Peyer's patch (tissue), 4 donors: Measurements from ENCODE around the gene SH3BP5L. TPM values are rescaled to one million over a fixed set of nuclear protein-coding genes. Genes with fewer than 3 reads are reported as not detected.
A peak's percentile ranks its signal among the peaks of the same experiment; 100 is the strongest.
"Not testable (repeated sequence)": the region's sequence is repeated elsewhere in the genome, so short reads cannot be mapped to it uniquely, and the experiment has no call there.

ENCODE experiments used
- DNase-seq, 3 donors: peaks; one replicate each; pipeline ENCODE4 v3.0.0-alpha.2; 2017 to 2019
- H3K27ac ChIP-seq, 4 donors: fragments of 200-600 bp; sonication (generic); one replicate each; pipeline ENCODE4 v1.5.1; 2016 to 2019
- H3K27me3 ChIP-seq, 2 donors: fragments of 200-600 bp; sonication (generic); one replicate each; pipeline ENCODE4 v1.5.1; 2019
- H3K36me3 ChIP-seq, 3 donors: fragments of 200-600 bp; sonication (generic); one replicate each; pipeline ENCODE4 v1.5.1; 2016 to 2019
- H3K4me1 ChIP-seq, 4 donors: fragments of 200-600 bp; sonication (generic); one replicate each; pipeline ENCODE4 v1.5.1; 2016 to 2019
- H3K4me3 ChIP-seq, 4 donors: fragments of 200-600 bp; sonication (generic); 1 replicate in 3 of 4; 2 replicates in 1 of 4; pipeline ENCODE4 v1.5.1; 2016 to 2019; ENCODE audit warnings: mild to moderate bottlenecking in 1 of 4
- H3K9me3 ChIP-seq, 4 donors: fragments of 200-600 bp; sonication (generic); one replicate each; pipeline ENCODE4 v1.5.1; 2016 to 2019; ENCODE audit warnings: mild to moderate bottlenecking in 1 of 4
- CTCF ChIP-seq, 6 experiments: fragments of 450-650 bp in 4 of 6; fragments of 200-600 bp in 2 of 6; sonication (generic) in 1 of 6; IDR thresholded peaks; one replicate each; pipeline ENCODE4 v1.5.1; 2017 to 2019; ENCODE audit warnings: antibody characterized with exemption in 6 of 6, mild to moderate bottlenecking in 3 of 6, moderate library complexity in 1 of 6
- POLR2A ChIP-seq, 2 donors: fragments of 450-650 bp; IDR thresholded peaks; one replicate each; pipeline ENCODE4 v1.5.1; 2017; ENCODE audit warnings: antibody characterized with exemption in 2 of 2, mild to moderate bottlenecking in 2 of 2, moderate library complexity in 2 of 2
- total RNA-seq, 4 donors: library from RNA; depleted of rRNA; stranded (reverse); fragments of >200 nt; gene quantifications; one replicate each; pipeline ENCODE4 v1.1.0, GENCODE V29; 2016

SH3BP5L gene
- total RNA-seq, 4 donors from 2014 or later = 19.0 to 60.6 (median 51.5) TPM

DNA sequence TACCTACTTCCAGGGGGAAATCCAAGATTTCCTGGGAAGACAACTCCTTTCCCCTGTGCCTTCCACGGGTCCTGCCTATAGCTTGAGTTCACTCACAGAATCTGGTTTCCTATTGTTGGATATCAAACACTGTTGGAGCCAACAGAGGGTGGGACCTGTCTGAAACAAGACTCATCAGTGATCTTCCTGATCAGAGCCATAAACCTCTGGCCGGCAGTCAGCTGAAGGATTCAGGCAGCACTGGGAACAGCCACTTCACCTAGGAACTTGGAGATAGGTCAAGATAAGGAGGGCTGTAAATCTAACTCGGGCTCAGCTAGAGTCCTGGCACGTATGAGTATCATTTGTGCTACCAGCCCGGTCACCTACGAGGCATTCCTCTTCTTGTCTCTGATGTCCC is 23.3 kb downstream of the SH3BP5L start:
- TF ChIP-seq CTCF (IDR thresholded peaks at IDR 0.05) (peak in 2 of 6 experiments; percentile 12 to 19), POLR2A (IDR thresholded peaks at IDR 0.05) (peak; percentile 24 to 59)
- H3K36me3 ChIP-seq = no peaks in the 10 kb centered on the region
- peak in 2 of 3 donors; percentile 78 to 89 for DNase-seq
- H3K4me1 ChIP-seq = peaks cover 12 to 30% (median 20%) of the 10 kb centered on the region in 4 donors
- H3K27ac ChIP-seq = peak overlapping the region in 2 of 4 donors; percentile 56 to 88
- H3K9me3 ChIP-seq = no peaks in the 10 kb centered on the region
- H3K27me3 ChIP-seq = no peaks in the 10 kb centered on the region
- no peak overlapping the region for H3K4me3 ChIP-seq

DNA sequence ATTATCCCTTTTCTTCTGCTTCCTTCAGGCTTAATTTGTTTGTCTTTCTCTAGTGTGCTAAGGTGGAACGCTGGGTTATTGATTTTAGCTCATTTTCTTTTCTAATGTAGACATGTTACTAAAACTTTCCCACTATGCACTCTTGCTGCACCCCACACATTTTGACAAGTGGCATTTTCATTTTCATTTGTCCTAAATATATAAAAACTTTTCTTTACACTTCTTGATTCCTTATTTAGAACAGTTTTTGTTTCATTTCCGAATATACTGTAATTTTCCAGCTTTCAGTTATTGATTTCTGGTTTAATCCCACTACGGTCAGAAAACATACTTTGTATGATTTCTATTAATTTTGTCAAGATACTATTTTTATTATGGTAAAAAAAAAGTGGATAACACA is 25.3 kb downstream of the SH3BP5L start:
- no peaks in the 10 kb centered on the region for H3K27me3 ChIP-seq
- no peaks in the 10 kb centered on the region for H3K9me3 ChIP-seq
- no peak overlapping the region for H3K4me3 ChIP-seq
- H3K36me3 ChIP-seq = no peaks in the 10 kb centered on the region
- DNase-seq = no peak
- peaks cover 6 to 14% (median 7%) of the 10 kb centered on the region in 4 donors for H3K4me1 ChIP-seq
- TF ChIP-seq POLR2A (IDR thresholded peaks at IDR 0.05) (no peak), CTCF (IDR thresholded peaks at IDR 0.05) (no peak)
- no peak overlapping the region for H3K27ac ChIP-seq

DNA sequence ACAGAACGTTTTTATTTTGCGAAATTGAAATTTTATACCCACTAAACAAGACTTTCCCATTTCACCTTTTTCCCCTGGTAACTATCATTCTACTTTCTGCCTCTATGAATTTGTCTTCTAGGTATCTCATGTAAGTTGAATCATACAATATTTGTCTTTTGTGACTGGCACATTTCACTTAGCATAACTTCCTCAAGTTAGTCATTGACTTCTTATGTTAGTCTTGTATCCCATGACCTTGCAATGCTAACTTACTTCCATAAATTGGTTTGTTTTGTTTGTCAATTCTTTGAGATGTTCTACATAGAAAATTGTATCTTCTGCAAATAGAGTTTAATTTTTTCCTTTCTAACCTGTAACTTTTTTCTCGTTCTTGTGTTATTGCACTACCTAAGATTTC is 26.9 kb downstream of the SH3BP5L start:
- H3K9me3 ChIP-seq = no peaks in the 10 kb centered on the region
- no peaks in the 10 kb centered on the region for H3K4me1 ChIP-seq
- H3K36me3 ChIP-seq = no peaks in the 10 kb centered on the region

GRCh38 chr1:248794663-248795062 is 31.1 kb downstream of the SH3BP5L start:
- not testable (repeated sequence) for H3K27ac ChIP-seq, H3K27me3 ChIP-seq, DNase-seq, H3K4me3 ChIP-seq, H3K36me3 ChIP-seq, H3K9me3 ChIP-seq
- H3K4me1 ChIP-seq = peaks cover 0 to 19% (median 1%) of the 10 kb centered on the region in 4 donors

More for the DNA sequence above, 26.9 kb downstream of the SH3BP5L start:
- H3K27ac ChIP-seq = no peak overlapping the region
- TF ChIP-seq CTCF (IDR thresholded peaks at IDR 0.05) (no peak), POLR2A (IDR thresholded peaks at IDR 0.05) (no peak)
- no peak for DNase-seq
- no peak overlapping the region for H3K4me3 ChIP-seq
- H3K27me3 ChIP-seq = no peaks in the 10 kb centered on the region

- Histone ChIP-seq H3K9me3 (no peaks in the 10 kb centered on the region), H3K36me3 (no peaks in the 10 kb centered on the region), H3K27me3 (no peaks in the 10 kb centered on the region), H3K4me1 (peaks cover 0 to 30% (median 1%) of the 10 kb centered on the region in 4 donors), H3K27ac (no peak overlapping the region), H3K4me3 (no peak overlapping the region)
- TF ChIP-seq CTCF (IDR thresholded peaks at IDR 0.05) = no peak
- no peak for TF ChIP-seq POLR2A (IDR thresholded peaks at IDR 0.05)
- no peak for DNase-seq
Observed at GRCh38 chr1:248793592-248793991, 32.1 kb downstream of the SH3BP5L start.

- Histone ChIP-seq H3K9me3 (no peaks in the 10 kb centered on the region), H3K27me3 (no peaks in the 10 kb centered on the region), H3K27ac (peak overlapping the region in 2 of 4 donors; percentile 38 to 62), H3K4me3 (no peak overlapping the region), H3K4me1 (peaks cover 0 to 42% (median 3%) of the 10 kb centered on the region in 4 donors), H3K36me3 (no peaks in the 10 kb centered on the region)
- TF ChIP-seq POLR2A (IDR thresholded peaks at IDR 0.05) (no peak), CTCF (IDR thresholded peaks at IDR 0.05) (no peak)
- DNase-seq = peak in 1 of 3 donors; percentile 31
Observed at GRCh38 chr1:248792342-248792741, 33.4 kb downstream of the SH3BP5L start.
